Measurements from ENCODE around the gene PID1.

GRCh38 chr2:229249536-229249935 is 21.6 kb downstream of the PID1 start:
- TF ChIP-seq CTCF (IDR thresholded peaks at IDR 0.05) (no peak), POLR2A (IDR thresholded peaks at IDR 0.05) (no peak)

All from suprapubic skin (tissue), 3 donors.